Myocyte (in vitro differentiated cells): ENCODE data around the gene RHOD. TPM values are rescaled to one million over a fixed set of nuclear protein-coding genes. Genes with fewer than 3 reads are reported as not detected.
A peak's percentile ranks its signal among the peaks of the same experiment; 100 is the strongest.

Source experiments
- DNase-seq: peaks from one replicate; pipeline ENCODE4 v3.0.0-alpha.2; 2012; ENCODE audit warnings: low read depth
- microRNA-seq: library from miRNA; unstranded; fragments of <30 nt; microRNA quantifications from one replicate; pipeline ENCODE4, GENCODE V29; 2016
- total RNA-seq: library from RNA; depleted of rRNA; stranded (reverse); fragments of >200 nt; gene quantifications from 2 replicates; pipeline ENCODE4 v1.2.3, GENCODE V29; 2014

The RHOD gene
- total RNA-seq, 1 donor from 2014 or later, result 0.32 TPM

DNA sequence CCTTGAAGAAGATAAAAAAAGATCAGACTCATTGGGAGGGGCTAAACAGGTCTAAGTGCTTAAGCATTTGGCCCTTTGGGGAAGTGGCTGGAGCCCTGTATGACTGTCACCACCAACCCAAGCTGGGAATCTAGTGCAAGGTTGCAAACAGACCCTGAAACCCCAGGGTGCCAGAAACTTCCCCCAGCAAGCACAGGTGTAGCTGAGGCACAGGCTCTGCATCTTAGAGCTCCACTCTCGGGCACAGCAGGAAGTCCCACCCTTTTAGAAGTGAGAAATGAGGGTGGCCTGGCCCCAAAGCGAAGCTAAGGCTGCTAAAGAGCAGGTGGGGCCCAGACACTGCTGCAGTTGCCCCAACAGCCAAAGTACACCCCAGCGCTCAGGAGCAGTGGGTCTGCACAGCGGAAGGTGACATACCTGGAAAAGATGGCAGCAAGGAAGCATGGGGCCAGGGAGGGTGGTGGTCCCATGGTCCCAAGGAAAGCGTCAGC, 56.6 kb downstream of the RHOD start:
- no peak for DNase-seq

GRCh38 chr11:67114275-67114896, 57.7 kb downstream of the RHOD start:
- DNase-seq, result no peak

DNA sequence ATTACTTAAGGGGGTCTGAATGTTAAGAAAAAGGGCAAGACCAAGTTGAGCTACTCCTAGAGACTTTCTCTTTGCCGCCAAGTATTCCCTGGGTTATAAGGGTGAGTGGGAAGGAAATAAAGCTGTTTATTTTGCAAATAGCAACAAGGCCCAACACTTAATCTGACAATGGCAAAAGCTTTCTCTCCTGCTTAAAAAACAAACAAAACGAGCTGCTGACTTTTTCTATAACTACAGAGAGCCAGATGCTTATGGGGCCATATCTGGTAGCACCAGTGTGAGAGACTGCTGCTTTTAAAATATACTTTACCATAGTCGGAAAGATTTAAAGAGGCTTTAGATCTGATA, 60.1 kb downstream of the RHOD start:
- no peak for DNase-seq

DNA sequence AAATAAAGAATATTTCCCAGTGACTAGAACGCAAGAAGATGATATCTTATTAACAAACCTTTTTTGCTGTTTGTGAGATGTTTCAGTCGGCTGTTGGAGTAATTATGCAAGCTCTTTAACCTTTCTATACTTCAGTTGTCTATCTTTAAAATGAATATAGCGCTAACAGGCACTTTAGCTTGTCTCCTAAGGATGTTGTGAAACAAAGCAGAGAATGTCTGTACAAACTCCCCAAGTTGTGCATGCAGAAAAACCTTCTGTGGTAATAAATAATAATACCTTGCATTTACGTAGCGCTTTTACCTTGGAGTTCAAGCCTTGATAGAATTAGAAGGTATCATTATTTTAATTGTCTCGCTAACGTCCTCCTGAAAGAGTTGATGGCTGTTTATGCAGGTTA, 60.5 kb downstream of the RHOD start:
- no peak for DNase-seq

- no peak for DNase-seq
Observed at GRCh38 chr11:67117672-67118180, 61.1 kb downstream of the RHOD start.

- peak; percentile 12 for DNase-seq
Observed at GRCh38 chr11:67118181-67118766, 61.6 kb downstream of the RHOD start.

- peak; percentile 99 for DNase-seq
Observed at GRCh38 chr11:67118801-67119584, 62.3 kb downstream of the RHOD start, which contains the start of gene KDM2A. Gene KDM2A (plus strand): TSS chr11:67119263. CDS start chr11:67121317, 2,054 bp downstream.

GRCh38 chr11:67119585-67120391, 63.1 kb downstream of the RHOD start:
- DNase-seq, result peak; percentile 24

DNA sequence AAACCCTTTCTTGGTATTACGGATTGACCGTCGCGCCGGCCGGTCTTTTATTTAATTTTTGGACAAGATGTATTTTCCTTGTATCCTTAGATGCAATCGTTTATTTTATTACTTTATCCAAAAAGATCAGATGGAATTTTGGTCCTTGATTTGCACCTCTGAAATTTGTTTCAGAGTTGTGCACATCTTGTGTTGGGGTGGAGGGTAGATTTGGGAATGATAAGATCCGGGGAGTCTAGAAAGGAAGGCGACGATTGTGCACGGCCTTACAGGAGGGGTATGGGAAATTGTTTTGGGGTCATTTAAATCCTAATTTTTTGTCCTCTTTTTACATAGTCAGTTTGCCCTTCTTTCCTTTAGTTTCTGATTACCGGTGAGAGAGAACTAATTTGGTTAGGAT, 63.8 kb downstream of the RHOD start:
- DNase-seq, result no peak

DNA sequence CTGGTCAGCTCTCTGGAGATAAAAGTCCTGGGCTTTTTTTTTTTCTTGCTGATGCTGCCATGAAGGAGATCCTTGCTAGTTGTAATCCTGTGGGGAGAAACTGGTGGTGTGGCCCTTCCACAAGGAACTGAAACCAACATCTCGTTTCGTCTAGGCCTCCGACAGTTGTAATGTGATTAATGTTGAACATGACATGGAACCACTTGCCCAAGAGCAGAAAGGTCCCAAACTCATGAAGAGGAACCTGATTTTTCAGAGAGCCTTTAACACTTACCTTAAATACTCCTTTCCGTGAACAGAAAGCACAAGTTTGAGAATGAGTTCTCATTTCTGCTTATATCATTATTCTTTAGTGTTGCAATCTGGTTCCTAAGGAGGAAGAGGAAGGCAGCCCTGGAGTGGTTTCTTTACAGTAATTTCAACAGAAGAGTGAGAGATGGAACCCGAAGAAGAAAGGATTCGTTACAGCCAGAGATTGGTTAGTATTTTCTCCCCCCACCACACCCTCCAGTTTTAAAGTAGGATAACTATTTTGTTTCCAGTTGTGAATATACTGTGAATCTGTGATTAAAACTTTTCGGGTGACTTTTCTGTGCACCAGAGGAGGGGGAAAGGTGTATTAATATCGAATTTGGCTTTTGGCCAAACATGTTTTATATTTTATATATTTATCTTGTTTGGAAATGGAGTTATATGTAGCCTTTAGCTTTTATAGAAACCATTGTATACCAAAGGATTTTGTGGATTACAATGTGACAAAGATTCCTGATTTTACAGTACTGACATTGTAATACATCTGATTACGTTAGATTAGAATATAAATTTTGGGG, 64.4 kb downstream of the RHOD start:
- DNase-seq, result peak; percentile 40

Small RNAs within 50 kb of the gene (microRNA-seq; reads per million reads assigned to microRNA genes)
- not detected for gene MIR6860

Other genes with a start within 250 kb of the RHOD start
- 10.5 and 12.5 TPM in 2 replicates for gene RCE1, start 213.4 kb upstream of the RHOD start, total RNA-seq
- 117 and 129 TPM in 2 replicates for gene LRFN4, start 199.8 kb upstream of the RHOD start, total RNA-seq
- gene PC, start 98.5 kb upstream of the RHOD start, total RNA-seq, result 55.2 and 88.1 TPM in 2 replicates
- not detected in 2 replicates for gene C11orf86, start 81.5 kb upstream of the RHOD start, total RNA-seq
- not detected in 2 replicates for gene SYT12, start 33.7 kb upstream of the RHOD start, total RNA-seq
- 28.4 and 34.6 TPM in 2 replicates for gene KDM2A, start 62.4 kb downstream of the RHOD start, total RNA-seq
- 101 TPM in 2 replicates for gene GRK2, start 209.6 kb downstream of the RHOD start, total RNA-seq
- 18.6 and 24.5 TPM in 2 replicates for gene ANKRD13D, start 232.5 kb downstream of the RHOD start, total RNA-seq
- 17.7 and 18.3 TPM in 2 replicates for gene SSH3, start 246.7 kb downstream of the RHOD start, total RNA-seq